ENCODE measurements around the gene VOPP1.

DNA sequence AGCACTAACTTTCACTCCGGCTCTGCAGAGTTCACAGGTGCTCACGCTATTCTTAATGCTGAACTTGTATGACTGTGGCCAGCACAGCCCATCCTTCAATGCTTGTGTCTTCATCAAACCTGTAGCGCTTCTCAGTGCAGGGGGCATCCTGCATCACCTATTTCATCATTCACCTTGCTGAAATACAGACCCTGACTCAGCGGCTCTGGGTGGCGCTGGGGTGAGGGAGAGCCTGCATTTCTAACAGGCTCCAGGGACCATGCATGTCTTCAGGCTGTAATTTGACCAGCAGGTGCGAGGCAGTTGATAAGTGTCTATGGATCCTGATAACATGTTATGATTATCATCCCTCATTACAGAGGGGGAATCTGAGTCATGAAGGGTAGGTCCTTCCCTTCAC is 89.3 kb downstream of the VOPP1 start:
- TF ChIP-seq CTCF (IDR thresholded peaks at IDR 0.05) = no peak
- no peak for TF ChIP-seq MAX (CRISPR knock-in tag; IDR thresholded peaks at IDR 0.05)
- no peak for TF ChIP-seq ATF6 (CRISPR knock-in tag; IDR thresholded peaks at IDR 0.05)
- no peak for TF ChIP-seq ESRRA (CRISPR knock-in tag; IDR thresholded peaks at IDR 0.05; ENCODE audit: borderline replicate concordance)
- TF ChIP-seq RELA (CRISPR knock-in tag; IDR thresholded peaks at IDR 0.05; ENCODE audit: borderline replicate concordance) = no peak
- no peak for TF ChIP-seq NFYB (CRISPR knock-in tag; conservative IDR thresholded peaks at IDR 0.05; ENCODE audit: low read depth)

Data from WTC11 (cell line).